B cell (primary cell): Measurements from ENCODE around the gene PTGES3.
A peak's percentile ranks its signal among the peaks of the same experiment; 100 is the strongest.

Experiments used
- CTCF ChIP-seq: fragments of 200-600 bp; IDR thresholded peaks from one replicate; pipeline ENCODE4 v1.8.0; 2022; ENCODE audit warnings: antibody characterized with exemption, mild to moderate bottlenecking
- EZH2 ChIP-seq: IDR thresholded peaks from 2 replicates; pipeline ENCODE4 v1.6.1; 2012; ENCODE audit warnings: borderline replicate concordance, low read depth, mild to moderate bottlenecking, moderate library complexity, low read length; ENCODE audit not compliant: insufficient read depth, poor library complexity, severe bottlenecking

DNA sequence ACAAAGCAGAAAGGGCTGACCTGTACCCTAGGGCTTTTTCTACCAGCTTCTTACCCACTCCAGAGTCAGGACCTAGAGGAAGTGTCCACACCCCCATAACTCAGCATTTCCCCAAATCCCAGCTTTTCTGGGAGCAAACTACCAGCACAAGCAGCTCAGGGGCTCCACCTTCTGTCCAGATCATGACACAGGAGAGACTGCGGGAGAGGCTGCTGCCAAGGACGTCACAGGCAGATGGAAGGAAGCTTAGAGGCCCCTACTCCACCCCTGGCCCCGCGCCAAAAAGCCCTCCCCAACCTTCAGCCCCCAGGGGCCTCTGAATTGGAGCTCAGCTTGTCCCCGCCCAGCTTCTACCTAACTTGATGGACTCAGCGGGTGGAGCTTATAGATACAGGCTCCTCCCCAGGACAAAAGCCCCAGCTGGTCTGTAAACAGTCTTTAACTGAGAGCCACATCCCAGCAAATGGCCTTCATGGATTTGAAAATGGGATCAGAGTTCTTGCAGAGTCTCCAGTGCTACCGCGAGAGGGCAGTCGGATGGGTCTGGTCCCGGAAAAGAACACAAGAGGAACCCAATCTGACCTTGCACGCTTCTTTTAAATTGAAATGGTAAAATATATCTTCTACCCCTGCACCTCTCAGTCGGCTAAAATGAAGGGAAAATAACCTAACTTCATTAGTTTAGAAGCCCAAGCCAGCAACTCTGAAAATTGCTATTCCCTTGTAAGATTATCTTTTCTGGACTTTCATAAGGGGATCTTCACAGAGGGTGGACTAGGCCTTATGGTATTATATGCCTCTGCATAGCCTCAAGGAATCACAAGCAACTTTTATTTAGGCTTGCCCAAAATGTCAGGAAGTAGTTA is 51.2 kb downstream of the PTGES3 start:
- TF ChIP-seq CTCF (peak; percentile 70), EZH2 (no peak)
